GM18498 (cell line): ENCODE data around the gene MED27.

Source experiments
- ATAC-seq: cut with Tn5 transposase; IDR thresholded peaks from one replicate; pipeline ENCODE4 v1.9.1; 2021; ENCODE audit warnings: mild to moderate bottlenecking, moderate library complexity; ENCODE audit not compliant: unreplicated experiment

The MED27 gene

GRCh38 chr9:131976157-131977108 lies 103.2 kb downstream of the MED27 start:
- no peak for ATAC-seq

DNA sequence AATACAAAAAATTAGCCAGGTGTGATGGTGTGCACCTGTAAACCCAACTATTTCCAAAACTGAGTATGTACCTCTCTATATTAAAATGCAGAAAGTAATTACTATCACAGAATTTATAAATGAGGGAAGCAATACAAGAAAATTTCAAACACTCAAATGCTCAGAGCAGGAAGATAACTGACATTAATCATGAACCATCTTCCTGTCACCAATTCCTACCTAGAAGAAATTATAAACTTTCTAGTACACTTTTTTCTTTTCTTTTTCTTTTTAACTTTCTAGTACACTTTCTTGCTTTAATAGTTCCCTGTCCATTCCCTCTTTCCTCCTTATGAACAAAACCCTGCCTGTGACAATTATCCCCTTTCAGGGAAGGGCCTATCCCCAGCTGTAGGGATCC lies 106.8 kb downstream of the MED27 start:
- ATAC-seq = no peak

- no peak for ATAC-seq
Observed at GRCh38 chr9:131971482-131972074, 108.1 kb downstream of the MED27 start.

- ATAC-seq = no peak
Observed at GRCh38 chr9:131969469-131969989, 110.1 kb downstream of the MED27 start.

GRCh38 chr9:131968632-131969031 lies 111.0 kb downstream of the MED27 start:
- ATAC-seq = no peak

GRCh38 chr9:131965841-131966240 lies 113.8 kb downstream of the MED27 start:
- ATAC-seq = no peak

GRCh38 chr9:131965103-131965502 lies 114.6 kb downstream of the MED27 start:
- ATAC-seq = no peak

DNA sequence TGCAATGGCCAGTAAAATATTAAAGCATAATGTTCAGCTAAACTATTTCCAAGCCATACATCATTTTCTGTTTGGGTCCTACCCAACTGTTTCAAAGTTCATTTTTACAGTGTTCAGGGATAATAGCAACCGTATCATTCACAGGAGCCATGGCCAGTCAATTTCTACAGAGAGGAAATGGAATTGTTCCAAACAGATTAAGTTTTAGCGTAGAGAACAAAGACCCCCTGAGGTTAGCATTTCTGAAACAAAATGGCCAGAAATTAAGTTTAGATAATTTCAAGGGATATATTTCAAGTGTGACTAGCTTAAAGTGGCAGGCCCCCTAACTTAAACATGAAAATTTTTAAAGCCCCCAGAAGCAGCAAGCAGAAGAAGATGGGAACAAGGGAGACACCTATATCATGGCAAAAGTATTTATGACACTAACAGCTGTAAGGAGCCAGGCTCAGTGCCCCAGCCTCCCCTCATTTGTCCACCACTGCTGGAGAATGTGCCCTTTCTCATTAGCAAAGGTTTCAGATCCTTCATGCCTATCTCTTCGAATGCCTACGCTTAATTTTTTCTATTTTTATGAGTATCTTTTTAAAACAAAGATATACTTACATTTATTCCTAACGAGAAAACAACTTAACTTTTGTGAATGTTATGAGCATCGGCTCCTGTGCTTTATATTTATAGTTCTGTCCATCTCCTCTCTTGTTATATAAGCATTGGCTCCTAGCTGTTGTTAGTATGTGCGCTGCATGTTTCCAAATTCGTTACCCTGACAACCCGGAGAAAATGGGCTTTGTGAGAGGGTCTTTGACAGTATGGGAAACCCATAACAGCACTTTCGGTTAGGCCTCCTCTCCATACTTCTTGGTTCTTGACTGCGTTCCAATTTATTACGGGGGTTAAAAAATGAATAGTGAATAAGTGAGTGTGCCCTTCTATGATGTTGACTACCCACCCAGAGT lies 116.3 kb downstream of the MED27 start:
- no peak for ATAC-seq

DNA sequence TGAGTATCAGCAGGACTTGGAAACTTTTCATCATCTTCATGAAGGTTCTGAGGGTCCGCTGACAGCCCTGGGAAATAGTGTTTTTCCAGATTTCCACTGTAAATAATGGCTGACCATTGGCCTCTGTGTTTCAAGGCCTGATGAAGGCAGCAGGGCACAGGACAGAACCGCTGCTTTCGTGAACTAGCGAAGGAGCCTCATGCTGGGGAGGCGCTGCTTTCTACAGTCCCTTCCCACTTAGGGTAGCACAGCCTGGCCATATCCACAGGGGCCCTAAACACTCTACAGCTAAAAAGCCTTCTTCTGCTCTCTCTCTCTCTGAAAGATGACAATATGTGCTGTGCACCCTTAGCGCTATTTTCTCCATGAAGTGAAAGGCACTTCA lies 118.2 kb downstream of the MED27 start:
- ATAC-seq = no peak

DNA sequence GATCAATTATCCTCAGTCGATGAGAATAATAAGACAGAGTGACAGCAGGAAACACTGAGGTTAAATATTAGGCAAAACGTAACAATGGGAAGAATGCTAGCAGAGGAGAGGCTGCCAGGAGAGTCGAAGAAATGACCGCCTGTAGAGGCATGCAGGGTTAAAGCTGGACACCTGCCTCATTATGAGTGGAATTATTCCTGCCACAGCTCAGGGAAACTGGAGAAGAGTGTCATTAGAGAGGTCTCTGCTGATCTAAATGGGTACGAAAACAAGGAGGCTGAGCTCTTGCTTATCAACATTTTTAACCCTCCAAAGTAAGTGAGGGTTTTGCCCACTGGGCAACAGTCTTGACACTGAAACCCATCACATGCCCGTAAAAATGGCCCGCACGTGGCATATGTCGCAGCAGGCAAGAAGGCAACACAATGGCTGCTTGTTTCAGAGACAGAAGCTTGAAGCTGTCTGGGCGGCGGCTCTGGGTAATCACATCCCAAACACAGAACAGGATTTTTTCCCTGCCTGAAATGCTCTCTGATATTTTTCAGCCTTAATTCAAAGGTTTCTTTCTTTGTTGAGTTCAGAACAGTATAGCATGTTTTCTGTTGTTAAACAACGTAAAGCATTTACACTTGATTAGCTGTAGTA lies 118.7 kb downstream of the MED27 start:
- ATAC-seq = no peak

DNA sequence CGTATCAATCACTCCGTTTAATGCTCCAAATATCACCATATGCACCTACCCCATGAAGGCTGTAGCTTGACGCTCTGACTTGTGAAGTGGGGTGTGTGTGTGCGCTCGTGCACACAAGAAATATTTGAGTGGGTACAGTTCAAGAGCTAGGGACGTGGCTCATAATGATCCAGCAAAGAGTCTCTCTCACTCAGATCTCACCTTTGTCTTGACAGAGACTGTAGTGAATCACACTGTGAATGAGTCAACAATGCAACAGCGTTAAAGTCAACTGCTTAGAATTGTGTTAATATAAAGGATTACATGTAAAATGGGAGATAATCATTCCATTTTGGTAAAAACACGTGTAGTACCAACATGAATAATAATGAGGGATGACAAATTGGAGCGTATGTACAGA lies 119.4 kb downstream of the MED27 start:
- ATAC-seq = no peak

DNA sequence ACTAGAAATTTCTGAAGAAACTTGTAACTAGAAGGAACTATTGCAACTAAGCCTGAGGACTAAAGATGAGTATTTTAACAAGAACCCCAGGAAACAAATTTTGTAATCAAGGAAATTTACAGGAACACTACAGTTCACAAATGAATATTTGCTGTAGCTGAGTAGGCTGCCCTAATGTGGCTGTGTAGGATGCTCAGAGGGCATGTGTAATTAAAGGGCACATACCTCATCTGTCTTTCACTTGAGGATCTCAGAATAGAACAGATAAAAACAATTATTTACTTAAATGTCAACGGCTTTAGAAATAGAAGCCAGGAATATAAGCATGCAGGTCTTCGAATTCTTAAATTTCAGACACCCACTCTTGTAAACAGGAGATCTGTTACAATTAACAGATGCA lies 119.8 kb downstream of the MED27 start:
- ATAC-seq = no peak

- ATAC-seq = no peak
Observed at GRCh38 chr9:131959056-131959455, 120.6 kb downstream of the MED27 start.

DNA sequence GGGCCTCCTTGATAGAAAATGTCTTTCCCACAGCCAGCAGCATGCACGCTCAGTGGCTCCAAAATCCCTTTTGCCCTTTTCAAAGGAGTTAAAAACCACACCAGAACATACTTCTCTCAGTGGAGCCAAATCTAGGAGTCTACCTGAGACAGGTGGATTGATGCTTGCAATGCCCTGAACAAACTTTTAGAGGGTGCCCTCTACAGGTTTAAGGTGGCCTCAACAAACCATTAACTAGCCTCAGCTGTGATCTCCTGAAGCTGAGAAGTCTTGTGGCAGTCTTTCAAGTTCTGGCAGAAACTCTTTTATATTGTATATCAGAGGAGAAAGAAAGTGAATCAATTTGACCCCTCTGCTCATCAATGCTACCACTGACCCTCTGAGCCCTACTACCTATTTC lies 125.4 kb downstream of the MED27 start:
- no peak for ATAC-seq

GRCh38 chr9:131951905-131952304 lies 127.8 kb downstream of the MED27 start:
- ATAC-seq = no peak

DNA sequence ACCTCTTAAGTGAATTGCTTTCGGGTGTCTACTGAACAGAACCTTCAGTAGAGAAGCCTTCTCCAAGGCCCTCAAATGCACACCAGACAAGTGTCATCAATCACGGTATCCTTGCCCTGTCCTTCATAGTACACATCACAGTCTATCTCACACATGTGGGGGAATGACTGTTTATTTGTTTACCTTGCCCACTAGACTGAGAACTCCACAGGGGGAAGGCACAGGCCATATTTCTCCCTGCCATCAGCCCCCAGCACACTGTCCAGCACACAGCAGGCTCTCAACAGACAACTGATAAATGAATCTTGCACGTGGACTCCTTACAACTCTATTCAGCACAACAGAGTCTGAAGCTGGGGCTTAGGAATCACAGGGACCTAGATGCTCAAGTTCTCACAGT lies 128.5 kb downstream of the MED27 start:
- ATAC-seq = no peak

GRCh38 chr9:131950487-131950886 lies 129.2 kb downstream of the MED27 start:
- ATAC-seq = no peak

DNA sequence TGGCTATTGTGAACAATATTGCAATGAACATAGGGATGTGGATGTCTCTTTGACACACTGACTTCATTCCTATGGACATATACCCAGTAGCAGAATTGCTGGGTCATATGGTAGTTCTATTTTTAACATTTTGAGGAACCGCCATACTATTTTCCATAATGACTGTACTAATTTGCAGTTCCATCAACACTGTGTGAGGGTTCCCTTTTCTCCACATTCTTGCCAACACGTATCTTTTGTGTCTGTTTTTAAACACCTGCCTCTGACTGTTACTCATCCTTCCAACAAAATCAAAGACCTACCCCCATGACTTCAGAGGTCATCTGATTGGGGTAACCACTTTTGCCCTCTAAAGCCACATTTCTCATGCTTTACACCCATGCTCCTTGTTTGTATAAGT lies 133.5 kb downstream of the MED27 start:
- ATAC-seq = no peak

DNA sequence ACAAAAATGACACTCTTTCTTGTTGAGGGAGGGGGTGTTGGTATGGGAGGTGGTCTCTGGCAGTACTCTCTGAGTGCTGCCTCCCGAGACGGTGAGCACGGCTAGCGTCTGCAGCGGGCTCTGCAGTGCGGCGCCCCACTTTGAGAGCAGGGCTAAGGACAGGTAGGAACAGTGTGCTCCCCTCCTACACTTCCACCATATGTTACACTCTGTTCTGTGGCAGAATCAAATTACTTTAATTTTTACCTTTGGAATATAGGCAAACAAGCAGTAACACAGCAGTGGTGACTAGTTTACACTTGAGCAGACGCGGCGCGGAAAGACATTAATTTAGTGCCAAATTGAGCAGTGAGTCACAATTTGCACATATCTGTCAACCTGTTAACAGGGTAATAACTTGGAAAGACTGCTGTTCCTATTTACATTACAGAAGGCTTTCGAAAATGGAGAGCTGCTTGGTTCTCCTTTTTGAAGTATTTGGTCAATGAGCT lies 136.3 kb downstream of the MED27 start:
- no peak for ATAC-seq

DNA sequence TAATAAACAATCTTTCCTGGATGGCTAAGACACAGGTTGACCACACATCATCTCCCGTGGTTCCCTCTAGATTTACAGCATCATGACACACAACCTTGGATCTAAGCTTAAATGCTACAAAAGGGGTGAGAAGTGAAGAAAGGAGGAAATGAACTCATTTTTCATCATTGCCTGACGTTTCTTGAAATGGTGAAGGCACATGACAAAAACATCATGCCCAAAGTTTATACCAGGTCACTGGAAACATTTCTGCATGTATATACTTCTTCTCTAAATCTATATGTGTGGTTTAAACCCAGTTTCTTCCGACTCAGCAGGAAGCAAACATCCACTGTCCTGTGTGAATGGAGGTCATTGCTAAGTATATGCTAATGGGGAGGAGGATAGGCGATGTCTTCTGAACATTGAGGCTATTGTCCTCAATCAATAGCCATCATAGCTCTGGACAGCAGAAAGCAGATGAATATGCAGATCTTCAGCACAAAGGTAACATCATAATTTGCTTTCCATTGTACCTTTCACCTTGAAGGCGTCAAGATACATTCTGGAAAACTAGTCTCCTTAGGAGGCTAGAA lies 137.4 kb downstream of the MED27 start:
- ATAC-seq = no peak
